PC-9 (cell line): Measurements from ENCODE around the gene ERBB3. TPM values are rescaled to one million over a fixed set of nuclear protein-coding genes. Genes with fewer than 3 reads are reported as not detected.
"Not testable (repeated sequence)": the region's sequence is repeated elsewhere in the genome, so short reads cannot be mapped to it uniquely, and the experiment has no call there.

ENCODE experiments used
- BruUV-seq: library from RNA; stranded (reverse); fragments of 400-500 nt; replicated peaks from 2 replicates; lab custom pipeline; 2021; lab: Mats Ljungman, UMichigan
- CTCF ChIA-PET: fragments of 300-600 bp; sonication (Branson Sonifier 250); formaldehyde crosslinking; loops from one replicate; lab custom pipeline; 2022; ENCODE audit warnings: antibody characterized with exemption; lab: Charles Lee
- POLR2A ChIA-PET: fragments of 300-600 bp; sonication (Branson Sonifier 250); formaldehyde crosslinking; loops from one replicate; lab custom pipeline; 2022; ENCODE audit warnings: antibody characterized with exemption; ENCODE audit not compliant: unreplicated experiment; lab: Charles Lee
- DNase-seq, 2 experiments: peaks; one replicate each; pipeline versions ENCODE4 v3.0.0 to v3.0.0-alpha.2; 2015 to 2022; ENCODE audit warnings: mixed read lengths in 1 of 2
- H2AFZ ChIP-seq: fragments of 200-600 bp; sonication (generic); 2 replicates; pipeline ENCODE4 v1.8.1; 2017; ENCODE audit warnings: antibody characterized with exemption
- H3F3A ChIP-seq: fragments of 200-600 bp; sonication (generic); 2 replicates; pipeline ENCODE4 v1.8.1; 2017; ENCODE audit warnings: antibody characterized with exemption, mild to moderate bottlenecking, low read depth; ENCODE audit not compliant: insufficient read depth
- H3K27ac ChIP-seq: fragments of 200-600 bp; sonication (generic); 2 replicates; pipeline ENCODE4 v1.6.1; 2016; ENCODE audit warnings: mixed run types
- H3K27me3 ChIP-seq: fragments of 200-600 bp; sonication (generic); 2 replicates; pipeline ENCODE4 v1.6.1; 2016; ENCODE audit warnings: low read depth, mixed run types; ENCODE audit not compliant: insufficient read depth
- H3K36me3 ChIP-seq: fragments of 200-600 bp; sonication (generic); 2 replicates; pipeline ENCODE4 v1.6.1; 2016; ENCODE audit warnings: low read depth, mixed run types
- H3K4me1 ChIP-seq: fragments of 200-600 bp; sonication (generic); replicated peaks from 2 replicates; pipeline ENCODE4 v1.6.1; 2016; ENCODE audit warnings: mixed run types; ENCODE audit not compliant: insufficient read depth
- H3K4me2 ChIP-seq: fragments of 200-600 bp; sonication (generic); 2 replicates; pipeline ENCODE4 v1.6.1; 2017; ENCODE audit warnings: mixed run types
- H3K4me3 ChIP-seq: fragments of 200-600 bp; sonication (generic); 2 replicates; pipeline ENCODE4 v1.6.1; 2016; ENCODE audit warnings: mixed run types
- H3K79me2 ChIP-seq: fragments of 200-600 bp; sonication (generic); 2 replicates; pipeline ENCODE4 v1.6.1; 2017; ENCODE audit warnings: low read depth, mixed run types
- H3K9me2 ChIP-seq: fragments of 200-600 bp; sonication (generic); 2 replicates; pipeline ENCODE4 v1.8.1; 2017; ENCODE audit warnings: mild to moderate bottlenecking; ENCODE audit not compliant: insufficient read depth
- H3K9me3 ChIP-seq: fragments of 200-600 bp; sonication (generic); 2 replicates; pipeline ENCODE4 v1.8.1; 2016; ENCODE audit warnings: low read depth; ENCODE audit not compliant: insufficient read depth
- H4K20me1 ChIP-seq: fragments of 200-600 bp; sonication (generic); 2 replicates; pipeline ENCODE4 v1.8.1; 2017; ENCODE audit not compliant: insufficient read depth
- EZH2 ChIP-seq: fragments of 200-600 bp; sonication (generic); IDR thresholded peaks from 2 replicates; pipeline ENCODE4 v1.8.0; 2017; ENCODE audit warnings: antibody characterized with exemption, low read depth
- intact Hi-C: fragments of 100-400 bp; cut with micrococcal nuclease; formaldehyde crosslinking; loops from one replicate; pipeline ENCODE4 v1.10.0; 2022; ENCODE audit not compliant: unreplicated experiment
- total RNA-seq: library from RNA; stranded (reverse); gene quantifications from 2 replicates; pipeline ENCODE4 v1.2.3, GENCODE V29; 2021
- TF ChIP-seq, protein P1 (sequence below): fragments of 200-600 bp; sonication (generic); conservative IDR thresholded peaks from 2 replicates; pipeline ENCODE4 v1.6.1; 2017; ENCODE audit warnings: mixed run types, antibody characterized with exemption, mild to moderate bottlenecking, moderate library complexity

Gene ERBB3
- total RNA-seq, 1 experiment from 2014 or later = 127 TPM

DNA sequence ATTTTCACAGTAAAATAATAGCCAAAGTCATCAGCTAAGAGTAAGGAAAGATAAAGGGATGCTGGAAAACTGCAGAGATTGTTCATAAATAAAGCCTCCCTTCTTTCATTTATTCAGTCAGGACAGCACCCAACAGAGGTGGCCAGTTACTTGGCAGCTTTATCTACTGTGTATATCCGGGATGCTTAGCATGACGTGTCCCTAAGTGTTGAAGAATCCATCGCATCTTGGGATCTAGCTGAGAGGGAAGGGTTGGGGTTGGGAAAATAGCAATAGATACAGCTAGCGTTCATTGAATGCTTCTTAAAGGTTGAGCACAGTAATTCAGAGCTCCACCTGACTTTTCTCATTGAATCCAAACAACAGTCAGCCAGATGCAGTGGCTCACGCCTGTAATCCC, 5.6 kb upstream of the ERBB3 start:
- Histone ChIP-seq H3K9me3 (no peaks in the 10 kb centered on the region), H3K27ac (no peak overlapping the region), H4K20me1 (no peaks in the 10 kb centered on the region), H3K36me3 (no peaks in the 10 kb centered on the region), H3K4me1 (peaks cover 13% of the 10 kb centered on the region), H3K9me2 (no peaks in the 10 kb centered on the region), H3K4me2 (no peak overlapping the region), H3K4me3 (no peak overlapping the region), H3K27me3 (no peaks in the 10 kb centered on the region), H3F3A (peaks cover 17% of the 10 kb centered on the region), H2AFZ (no peak overlapping the region), H3K79me2 (no peaks in the 10 kb centered on the region)
- intact Hi-C loops = no loop called here
- DNase-seq = no peak
- ChIA-PET CTCF (interaction anchor here (0.6 kb wide), 1 partner anchor 60 kb away, joined by 3 read pairs; no protein-coding TSS in a partner anchor), POLR2A (no interaction called here)
- BruUV-seq = no TSS peak
- TF ChIP-seq, protein P1, sequence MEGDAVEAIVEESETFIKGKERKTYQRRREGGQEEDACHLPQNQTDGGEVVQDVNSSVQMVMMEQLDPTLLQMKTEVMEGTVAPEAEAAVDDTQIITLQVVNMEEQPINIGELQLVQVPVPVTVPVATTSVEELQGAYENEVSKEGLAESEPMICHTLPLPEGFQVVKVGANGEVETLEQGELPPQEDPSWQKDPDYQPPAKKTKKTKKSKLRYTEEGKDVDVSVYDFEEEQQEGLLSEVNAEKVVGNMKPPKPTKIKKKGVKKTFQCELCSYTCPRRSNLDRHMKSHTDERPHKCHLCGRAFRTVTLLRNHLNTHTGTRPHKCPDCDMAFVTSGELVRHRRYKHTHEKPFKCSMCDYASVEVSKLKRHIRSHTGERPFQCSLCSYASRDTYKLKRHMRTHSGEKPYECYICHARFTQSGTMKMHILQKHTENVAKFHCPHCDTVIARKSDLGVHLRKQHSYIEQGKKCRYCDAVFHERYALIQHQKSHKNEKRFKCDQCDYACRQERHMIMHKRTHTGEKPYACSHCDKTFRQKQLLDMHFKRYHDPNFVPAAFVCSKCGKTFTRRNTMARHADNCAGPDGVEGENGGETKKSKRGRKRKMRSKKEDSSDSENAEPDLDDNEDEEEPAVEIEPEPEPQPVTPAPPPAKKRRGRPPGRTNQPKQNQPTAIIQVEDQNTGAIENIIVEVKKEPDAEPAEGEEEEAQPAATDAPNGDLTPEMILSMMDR = no peak
- TF ChIP-seq EZH2 = no peak

DNA sequence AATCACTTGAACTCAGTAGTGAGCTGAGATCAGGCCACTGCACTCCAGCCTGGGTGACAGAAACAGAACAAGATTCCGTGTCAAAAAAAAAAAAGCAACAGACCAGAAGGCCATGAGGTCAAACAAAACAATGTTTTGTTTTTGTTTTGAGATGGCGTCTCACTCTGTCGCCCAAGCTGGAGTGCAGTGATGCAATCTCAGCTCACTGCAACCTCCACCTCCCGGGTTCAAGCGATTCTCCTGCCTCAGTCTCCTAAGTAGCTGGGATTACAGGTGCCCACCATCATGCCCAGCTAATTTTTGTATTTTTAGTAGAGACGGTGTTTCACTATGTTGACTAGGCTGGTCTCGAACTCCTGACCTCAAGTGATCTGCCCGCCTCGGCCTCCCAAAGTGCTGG, 2.0 kb upstream of the ERBB3 start:
- BruUV-seq, H3K36me3 ChIP-seq, H3K9me2 ChIP-seq, H3K27ac ChIP-seq, DNase-seq, POLR2A ChIA-PET, H3K9me3 ChIP-seq, H2AFZ ChIP-seq, H4K20me1 ChIP-seq, H3K27me3 ChIP-seq, CTCF ChIA-PET, H3K4me3 ChIP-seq: not testable (repeated sequence)
- intact Hi-C loops = loop anchor here (2.0 kb wide), 1 partner anchor 31 kb away; no protein-coding TSS in a partner anchor
- peaks cover 21% of the 10 kb centered on the region for H3F3A ChIP-seq
- peaks cover 27% of the 10 kb centered on the region for H3K79me2 ChIP-seq
- H3K4me2 ChIP-seq = peak overlapping the region; percentile 93; the same call in 1 of the 2 replicates
- peaks cover 26% of the 10 kb centered on the region for H3K4me1 ChIP-seq

DNA sequence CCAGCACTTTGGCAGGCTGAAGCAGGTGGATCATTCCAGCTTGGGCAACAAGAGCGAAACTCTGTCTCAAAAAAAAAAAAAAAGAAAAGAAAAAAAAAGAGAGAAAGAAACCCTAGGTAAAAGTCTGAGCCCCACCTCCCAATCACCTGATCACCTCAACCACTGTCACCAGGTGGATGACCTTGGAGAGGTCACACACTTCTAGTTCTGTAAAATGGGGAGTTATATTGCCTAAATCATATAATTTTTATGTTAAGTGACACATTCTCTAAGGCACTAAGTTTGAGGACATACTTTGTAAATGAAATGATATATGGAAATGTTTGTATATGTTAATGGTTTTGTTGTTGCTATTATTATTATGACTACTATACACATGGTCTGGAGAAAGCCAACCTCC, 1.5 kb upstream of the ERBB3 start:
- H3K36me3 ChIP-seq = no peaks in the 10 kb centered on the region
- no peaks in the 10 kb centered on the region for H3K9me2 ChIP-seq
- no TSS peak for BruUV-seq
- peak overlapping the region; percentile 93 for H2AFZ ChIP-seq
- CTCF ChIA-PET = no interaction called here
- peaks cover 32% of the 10 kb centered on the region for H3K79me2 ChIP-seq
- H3F3A ChIP-seq = peaks cover 21% of the 10 kb centered on the region
- TF ChIP-seq, protein P1 = no peak
- TF ChIP-seq EZH2 = no peak
- no peaks in the 10 kb centered on the region for H3K27me3 ChIP-seq
- DNase-seq = no peak
- peaks cover 26% of the 10 kb centered on the region for H3K4me1 ChIP-seq
- intact Hi-C loops = loop anchor here (2.0 kb wide), 1 partner anchor 32 kb away; no protein-coding TSS in a partner anchor
- H3K9me3 ChIP-seq = no peaks in the 10 kb centered on the region
- H3K4me3 ChIP-seq = peak overlapping the region; percentile 69
- peaks cover 6% of the 10 kb centered on the region; the same call in 1 of the 2 replicates for H4K20me1 ChIP-seq
- POLR2A ChIA-PET = interaction anchor here (0.9 kb wide), 1 partner anchor 394 kb away, joined by 7 read pairs; no protein-coding TSS in a partner anchor
- H3K27ac ChIP-seq = peak overlapping the region; percentile 86
- H3K4me2 ChIP-seq = peak overlapping the region; percentile 93
